PFSK-1 (cell line): Measurements from ENCODE around the gene ST8SIA4.

Source experiments
- POLR2AphosphoS5 ChIP-seq: IDR thresholded peaks from 2 replicates; pipeline ENCODE4 v1.6.1; 2012; ENCODE audit warnings: low read depth, mild to moderate bottlenecking, control low read depth, low read length, moderate library complexity
- TAF1 ChIP-seq: IDR thresholded peaks from 2 replicates; pipeline ENCODE4 v1.6.1; 2012; ENCODE audit warnings: low read length, control low read depth, borderline replicate concordance; ENCODE audit not compliant: insufficient read depth

DNA sequence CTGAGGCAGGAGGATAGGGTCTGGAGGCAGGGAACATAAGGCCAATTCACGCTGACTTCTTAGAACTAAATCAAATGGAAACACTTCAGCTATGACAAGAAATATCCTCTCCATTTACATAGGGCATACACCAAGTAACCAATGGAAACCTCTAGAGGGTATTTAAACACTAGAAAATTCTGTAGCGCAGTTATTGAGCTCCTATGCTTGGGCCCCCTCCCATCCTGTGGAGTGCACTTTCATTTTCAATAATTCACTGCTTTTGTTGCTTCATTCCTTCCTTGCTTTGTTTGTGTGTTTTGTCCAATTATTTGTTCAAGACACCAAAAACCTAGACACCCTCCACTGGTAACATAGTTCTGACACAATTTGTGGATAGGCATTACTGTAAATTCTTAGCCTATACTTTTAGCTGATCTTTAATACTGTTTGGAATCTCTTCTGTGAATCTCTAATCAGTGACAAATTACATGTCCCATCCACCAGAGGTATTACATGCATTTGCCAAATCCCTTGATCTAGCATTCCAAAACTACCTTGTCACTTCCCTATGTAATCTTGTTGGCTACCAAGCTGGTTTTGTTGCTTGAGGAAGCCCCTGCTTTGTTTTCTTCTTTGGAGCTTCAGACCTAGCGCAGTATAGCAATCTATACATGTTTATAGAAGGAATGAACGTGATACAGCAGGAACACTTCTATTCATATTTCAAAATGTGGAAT, 61.6 kb downstream of the ST8SIA4 start:
- TF ChIP-seq POLR2AphosphoS5 (no peak), TAF1 (no peak)
